Adrenal gland (tissue), 12 donors: ENCODE results near the gene STXBP1. TPM values are rescaled to one million over a fixed set of nuclear protein-coding genes. Genes with fewer than 3 reads are reported as not detected.
A peak's percentile ranks its signal among the peaks of the same experiment; 100 is the strongest.

ENCODE experiments used
- DNase-seq, 7 donors: peaks; one replicate each; pipeline ENCODE4 v3.0.0-alpha.2; 2019 to 2020
- H3K27ac ChIP-seq, 5 donors: fragments of 200-600 bp; sonication (generic) in 4 of 5; 1 replicate in 3 of 5; 2 replicates in 2 of 5; pipeline versions ENCODE4 v1.5.1 to v1.8.0; 2016 to 2020; ENCODE audit warnings: mild to moderate bottlenecking in 1 of 5
- H3K27me3 ChIP-seq: fragments of 200-600 bp; 2 replicates; pipeline ENCODE4 v1.8.0; 2021
- H3K36me3 ChIP-seq, 2 donors: fragments of 200-600 bp; replicated peaks in 1 of 2; 1 replicate in 1 of 2; 2 replicates in 1 of 2; pipeline versions ENCODE4 v1.5.1 to v1.8.0; 2018 to 2022
- H3K4me1 ChIP-seq, 2 donors: fragments of 200-600 bp; replicated peaks in 1 of 2; 1 replicate in 1 of 2; 2 replicates in 1 of 2; pipeline versions ENCODE4 v1.5.1 to v1.8.0; 2018 to 2021
- H3K4me3 ChIP-seq, 4 donors: fragments of 200-600 bp; sonication (generic) in 3 of 4; one replicate each; pipeline ENCODE4 v1.5.1; 2016 to 2018
- H3K9me3 ChIP-seq, 3 donors: fragments of 200-600 bp; sonication (generic) in 1 of 3; replicated peaks in 1 of 3; 1 replicate in 2 of 3; 2 replicates in 1 of 3; pipeline versions ENCODE4 v1.5.1 to v1.8.0; 2016 to 2021
- POLR2A ChIP-seq, 2 donors: fragments of 450-650 bp; IDR thresholded peaks; one replicate each; pipeline ENCODE4 v1.6.1; 2017; ENCODE audit warnings: antibody characterized with exemption in 2 of 2, mild to moderate bottlenecking in 2 of 2, moderate library complexity in 1 of 2
- WGBS, 4 donors: extraction: QIAGEN DNeasy Blood & Tissue Kit in 2 of 4; methylation state at CpG; one replicate each; pipeline versions ENCODE4 v1.1.5 to v1.1.7; 2013 to 2017; 5-methylcytosine and 5-hydroxymethylcytosine counted together
- intact Hi-C, 2 donors: fragments of 100-400 bp; cut with DNase I; formaldehyde crosslinking; loops; one replicate each; pipeline versions ENCODE4 v1.14.1 to v1.15.0; 2022 to 2023
- polyA plus RNA-seq, 3 donors: library from polyadenylated mRNA; stranded (reverse); fragments of 200-250 nt in 2 of 3; fragments of 350-450 nt in 1 of 3; fragmentation: Illumina TruSeq in 1 of 3; extraction: RNeasy Lipid Tissue Mini Kit (QIAGEN cat#74804) in 1 of 3; gene quantifications; one replicate each; pipeline ENCODE4 v1.2.3, GENCODE V29; 2013 to 2014
- total RNA-seq, 9 donors: library from RNA; depleted of rRNA in 4 of 9; stranded (reverse); fragments of >200 nt in 4 of 9; fragments of 120-200 nt in 1 of 9; fragmentation: NEBNext Ultra II Directional in 1 of 9; extraction: Animal tissue kit (Norgen Biotek cat#: 25700) in 1 of 9; gene quantifications; one replicate each; pipeline versions ENCODE4 v1.1.0 to v1.2.4, GENCODE V29; 2013 to 2023
- TF ChIP-seq, protein P1 (sequence below), 6 experiments: fragments of 450-650 bp in 4 of 6; fragments of 200-600 bp in 2 of 6; sonication (generic) in 1 of 6; IDR thresholded peaks; 1 replicate in 5 of 6; 2 replicates in 1 of 6; pipeline versions ENCODE4 v1.5.1 to v1.8.0; 2016 to 2021; ENCODE audit warnings: antibody characterized with exemption in 6 of 6, mild to moderate bottlenecking in 2 of 6, moderate library complexity in 1 of 6
- donor health status: healthy with polysubstance abuse.
- donor health status: Bipolar disorder and iron deficiency.
- donor health status: DM: yes; HTN: yes; CAD: no.
- donor health status: DM: no; HTN: no; CAD: no.
- donor health status: DM: no; HTN: no; CAD: no.
- donor health status: DM: yes; HTN: yes; CAD: no.

Gene STXBP1
- total and polyA plus RNA-seq, 12 donors, result 15.4 to 169 (median 59.6) TPM

- peak in 6 of 7 donors; percentile 55 to 75 (median 64) for DNase-seq
- H3K9me3 ChIP-seq, result no peaks in the 10 kb centered on the region
- TF ChIP-seq, protein P1, sequence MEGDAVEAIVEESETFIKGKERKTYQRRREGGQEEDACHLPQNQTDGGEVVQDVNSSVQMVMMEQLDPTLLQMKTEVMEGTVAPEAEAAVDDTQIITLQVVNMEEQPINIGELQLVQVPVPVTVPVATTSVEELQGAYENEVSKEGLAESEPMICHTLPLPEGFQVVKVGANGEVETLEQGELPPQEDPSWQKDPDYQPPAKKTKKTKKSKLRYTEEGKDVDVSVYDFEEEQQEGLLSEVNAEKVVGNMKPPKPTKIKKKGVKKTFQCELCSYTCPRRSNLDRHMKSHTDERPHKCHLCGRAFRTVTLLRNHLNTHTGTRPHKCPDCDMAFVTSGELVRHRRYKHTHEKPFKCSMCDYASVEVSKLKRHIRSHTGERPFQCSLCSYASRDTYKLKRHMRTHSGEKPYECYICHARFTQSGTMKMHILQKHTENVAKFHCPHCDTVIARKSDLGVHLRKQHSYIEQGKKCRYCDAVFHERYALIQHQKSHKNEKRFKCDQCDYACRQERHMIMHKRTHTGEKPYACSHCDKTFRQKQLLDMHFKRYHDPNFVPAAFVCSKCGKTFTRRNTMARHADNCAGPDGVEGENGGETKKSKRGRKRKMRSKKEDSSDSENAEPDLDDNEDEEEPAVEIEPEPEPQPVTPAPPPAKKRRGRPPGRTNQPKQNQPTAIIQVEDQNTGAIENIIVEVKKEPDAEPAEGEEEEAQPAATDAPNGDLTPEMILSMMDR (IDR thresholded peaks at IDR 0.05), result no peak
- TF ChIP-seq POLR2A (IDR thresholded peaks at IDR 0.05), result no peak
- intact Hi-C loops, result no loop called here
- H3K27ac ChIP-seq, result peak overlapping the region; percentile 14 to 75 (median 60)
- peaks cover 0 to 11% of the 10 kb centered on the region in 2 donors for H3K4me1 ChIP-seq
- 13 to 18% (median 16%) methylated on average over 11 of the region's 11 CpGs for WGBS, 4 donors
- no peaks in the 10 kb centered on the region for H3K27me3 ChIP-seq
- H3K4me3 ChIP-seq, result peak overlapping the region in 1 of 4 donors; percentile 11
- no peaks in the 10 kb centered on the region for H3K36me3 ChIP-seq
Observed at GRCh38 chr9:127637322-127637847, 25.3 kb downstream of the STXBP1 start.

DNA sequence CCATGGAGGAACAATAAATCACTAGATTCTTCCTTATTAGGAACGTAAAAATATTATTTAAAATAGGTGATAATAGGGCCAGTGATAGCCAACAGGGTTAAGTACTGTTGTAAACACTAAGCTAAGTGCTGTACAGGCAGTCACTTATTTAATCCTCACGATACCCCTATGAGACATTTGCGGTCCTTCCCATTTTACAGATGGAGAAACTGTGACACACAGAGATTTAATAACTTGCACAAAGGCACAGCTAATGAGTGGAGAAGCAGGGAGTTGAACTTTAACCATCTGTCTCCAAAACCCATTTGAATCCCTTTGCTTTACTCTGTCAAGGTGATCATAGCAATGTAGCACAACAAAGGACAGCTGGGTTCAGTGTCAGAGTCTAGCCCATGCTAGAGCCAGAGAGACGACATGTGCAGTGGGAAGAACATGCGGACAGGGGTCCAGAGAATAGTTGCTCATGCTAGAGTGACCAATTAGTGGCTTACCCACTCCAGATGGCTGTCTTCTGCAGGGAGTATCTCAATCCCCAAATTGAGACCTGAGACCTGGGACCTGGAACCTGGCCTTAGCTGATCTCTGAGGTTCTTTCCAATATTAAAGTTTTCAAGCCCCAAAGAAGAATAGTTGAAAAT is 28.9 kb downstream of the STXBP1 start:
- intact Hi-C loops, result no loop called here
- no peak overlapping the region for H3K27ac ChIP-seq
- WGBS, 4 donors, result 89 to 92% (median 92%) methylated on average over 5 of the region's 5 CpGs
- H3K4me3 ChIP-seq, result no peak overlapping the region
- H3K9me3 ChIP-seq, result no peaks in the 10 kb centered on the region
- no peaks in the 10 kb centered on the region for H3K27me3 ChIP-seq
- DNase-seq, result no peak
- peaks cover 0 to 11% of the 10 kb centered on the region in 2 donors for H3K4me1 ChIP-seq
- no peak for TF ChIP-seq POLR2A (IDR thresholded peaks at IDR 0.05)
- TF ChIP-seq, protein P1 (IDR thresholded peaks at IDR 0.05), result no peak
- no peaks in the 10 kb centered on the region for H3K36me3 ChIP-seq

DNA sequence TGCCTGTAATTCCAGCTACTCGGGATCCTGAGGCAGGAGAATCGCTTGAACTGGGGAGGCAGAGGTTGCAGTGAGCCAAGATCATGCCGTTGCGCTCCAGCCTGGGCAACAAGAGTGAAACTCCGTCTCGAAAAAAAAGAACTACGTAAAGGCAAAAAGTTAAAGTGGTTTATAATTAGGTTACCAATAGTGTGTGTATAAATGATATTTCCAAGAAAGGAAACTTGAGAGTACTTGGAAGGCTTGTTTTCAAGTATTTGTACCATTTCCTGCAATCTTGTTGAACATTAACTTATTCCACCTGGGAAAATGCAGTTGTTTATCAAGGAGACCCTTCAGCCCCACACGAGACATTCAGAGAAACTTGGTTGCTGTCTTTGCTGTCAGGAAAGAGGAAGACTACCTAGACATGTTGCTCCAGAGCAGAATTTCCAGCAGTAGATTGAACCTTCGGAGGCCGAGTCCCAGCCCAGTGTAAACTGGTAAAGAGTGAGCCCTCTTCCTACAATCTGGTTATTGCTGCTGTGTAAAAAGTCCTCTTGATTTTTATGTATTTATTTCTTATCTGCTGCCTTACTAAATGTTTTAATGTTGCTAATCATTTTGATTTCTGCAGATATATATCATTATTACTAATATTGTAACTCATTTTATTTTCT is 30.1 kb downstream of the STXBP1 start:
- intact Hi-C loops, result no loop called here
- peaks cover 0 to 7% of the 10 kb centered on the region in 2 donors for H3K4me1 ChIP-seq
- no peaks in the 10 kb centered on the region for H3K36me3 ChIP-seq
- no peaks in the 10 kb centered on the region for H3K27me3 ChIP-seq
- DNase-seq, result no peak
- no peaks in the 10 kb centered on the region for H3K9me3 ChIP-seq
- 76 to 79% (median 78%) methylated on average over 10 of the region's 10 CpGs for WGBS, 4 donors
- TF ChIP-seq, protein P1 (IDR thresholded peaks at IDR 0.05), result no peak
- TF ChIP-seq POLR2A (IDR thresholded peaks at IDR 0.05), result no peak
- no peak overlapping the region for H3K27ac ChIP-seq
- no peak overlapping the region for H3K4me3 ChIP-seq

DNA sequence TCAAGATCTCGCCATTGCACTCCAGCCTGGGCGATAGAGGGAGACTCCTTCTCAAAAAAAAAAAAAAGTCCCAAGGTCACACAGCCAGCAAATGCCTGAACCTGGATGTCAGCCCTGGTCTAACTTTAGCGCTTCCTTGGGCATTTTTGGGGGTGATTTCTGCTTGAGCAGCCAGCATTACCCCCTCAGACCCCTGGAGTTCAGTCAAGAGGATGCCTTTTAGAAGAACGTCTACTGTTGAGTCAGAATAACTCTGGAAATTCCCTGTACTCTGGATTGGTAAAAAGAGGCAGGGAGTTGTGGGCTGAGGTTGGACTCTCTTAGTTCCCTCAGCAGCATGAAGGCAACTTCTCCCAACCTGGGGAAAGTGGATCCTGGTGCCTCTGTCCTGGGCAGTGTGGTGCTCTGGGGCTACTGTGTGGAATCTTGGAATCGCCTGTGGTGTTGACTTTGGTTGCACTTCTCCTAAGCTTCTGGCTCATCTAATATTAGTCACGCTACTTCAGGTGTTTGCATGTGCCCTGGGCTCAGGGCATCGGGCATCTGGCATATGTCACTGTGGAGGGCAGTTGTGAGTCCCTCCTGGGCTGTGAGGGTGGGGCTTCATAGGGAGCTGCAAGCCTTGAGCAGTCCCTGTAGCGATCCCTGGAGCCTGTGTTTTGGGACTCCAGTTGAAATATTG is 32.2 kb downstream of the STXBP1 start:
- Histone ChIP-seq H3K9me3 (no peaks in the 10 kb centered on the region), H3K36me3 (no peaks in the 10 kb centered on the region), H3K4me3 (no peak overlapping the region), H3K27me3 (no peaks in the 10 kb centered on the region), H3K27ac (no peak overlapping the region), H3K4me1 (no peaks in the 10 kb centered on the region)
- 78 to 82% (median 80%) methylated on average over 5 to 8 of the region's 8 CpGs for WGBS, 4 donors
- intact Hi-C loops, result no loop called here
- TF ChIP-seq, protein P1 (IDR thresholded peaks at IDR 0.05), result no peak
- TF ChIP-seq POLR2A (IDR thresholded peaks at IDR 0.05), result no peak
- no peak for DNase-seq
